NCI-H82 (cell line): ENCODE data around the gene AGBL4.
"Not testable (repeated sequence)": the region's sequence is repeated elsewhere in the genome, so short reads cannot be mapped to it uniquely, and the experiment has no call there.

Experiments used
- DNase-seq: peaks from one replicate; lab custom pipeline; 2025; lab: John Stamatoyannopoulos, UW

AGBL4 gene

DNA sequence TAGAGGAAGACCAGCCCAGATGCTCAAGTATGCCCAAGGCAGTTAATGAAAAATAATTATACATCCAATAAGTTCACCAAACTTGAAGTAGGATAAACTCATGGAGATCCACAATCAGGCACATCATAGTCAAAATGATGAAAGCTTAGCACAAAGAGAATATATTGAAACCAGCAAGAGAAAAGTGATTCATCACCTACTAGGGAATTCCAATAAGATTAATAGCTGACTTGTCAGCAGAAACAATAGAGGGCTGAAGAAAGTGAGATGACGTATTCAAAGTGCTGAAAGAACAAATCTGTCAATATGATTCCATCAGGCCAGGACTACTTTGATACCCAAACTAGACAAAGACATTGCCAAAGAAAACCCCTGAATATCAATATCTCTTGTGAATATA is 995.4 kb downstream of the AGBL4 start:
- no peak for DNase-seq

DNA sequence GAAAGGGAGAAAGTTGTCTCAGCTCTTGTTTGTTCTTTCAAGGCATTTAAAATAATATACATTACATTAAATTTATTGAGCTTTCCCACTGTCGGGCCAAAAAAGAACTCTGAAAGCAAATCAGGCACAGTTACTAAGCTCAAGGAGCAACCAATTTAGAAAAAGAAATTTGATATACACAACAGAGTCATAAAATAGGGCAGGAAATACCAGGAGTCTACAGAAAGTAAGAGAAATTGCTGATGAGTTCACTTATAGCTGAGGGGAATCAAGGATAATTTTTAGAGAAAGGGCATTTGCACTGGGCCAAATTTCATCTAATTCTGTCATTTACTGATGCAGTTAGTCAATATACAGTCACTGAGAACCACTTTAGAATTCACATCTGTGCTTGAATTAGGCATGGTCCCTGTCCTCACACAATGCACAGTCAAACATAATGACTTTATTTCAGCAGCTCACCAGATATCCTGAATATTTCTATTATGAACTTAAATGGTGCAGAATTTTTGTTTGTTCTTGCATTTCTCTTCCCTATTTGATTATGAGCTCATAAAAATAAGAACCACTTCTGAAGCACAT is 997.4 kb downstream of the AGBL4 start:
- no peak for DNase-seq

DNA sequence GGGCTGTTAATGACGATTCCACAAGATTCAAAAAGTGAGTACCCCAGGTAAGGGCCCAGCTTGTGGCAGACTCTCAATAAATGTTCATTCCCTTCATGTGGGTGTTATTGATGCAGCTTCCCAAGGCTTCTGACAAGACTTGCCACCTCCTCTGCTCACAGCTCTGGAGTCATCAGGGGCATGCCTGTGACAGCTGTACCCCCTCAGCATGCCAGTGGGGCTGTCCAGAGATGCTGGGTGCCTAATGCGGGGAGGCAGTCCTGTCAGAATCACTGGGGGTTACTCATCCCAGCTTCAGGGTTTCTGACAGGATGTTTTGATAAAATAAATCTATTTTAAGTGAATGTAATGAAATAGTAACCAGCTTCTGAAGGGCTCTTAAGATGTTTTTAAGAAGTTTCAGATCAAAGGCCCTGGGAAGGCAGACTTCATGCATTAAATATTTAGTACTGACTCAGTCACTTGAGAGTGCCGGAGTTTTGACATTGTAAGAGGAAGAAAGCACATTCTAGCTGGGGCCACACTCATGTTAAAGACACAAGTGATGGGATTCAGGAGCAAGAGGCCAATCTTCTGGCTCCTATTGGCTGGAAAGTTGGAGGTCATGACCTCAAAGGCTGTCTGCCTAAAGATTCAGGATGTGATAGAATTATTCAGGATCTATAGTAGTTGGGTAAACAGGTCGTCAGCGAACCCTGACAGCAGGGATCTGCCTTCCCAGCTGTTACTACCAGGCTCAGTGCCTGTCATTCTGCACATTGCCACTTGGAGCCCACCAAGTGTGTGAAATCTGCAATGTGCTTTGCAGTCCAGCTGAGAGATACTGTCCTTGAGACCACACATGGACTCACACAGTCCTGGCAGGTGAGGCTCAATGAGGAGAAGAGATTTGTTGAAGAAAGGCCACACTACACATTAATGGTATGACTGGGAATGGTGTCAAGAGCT is 1007.5 kb downstream of the AGBL4 start:
- peak; percentile 91 for DNase-seq

DNA sequence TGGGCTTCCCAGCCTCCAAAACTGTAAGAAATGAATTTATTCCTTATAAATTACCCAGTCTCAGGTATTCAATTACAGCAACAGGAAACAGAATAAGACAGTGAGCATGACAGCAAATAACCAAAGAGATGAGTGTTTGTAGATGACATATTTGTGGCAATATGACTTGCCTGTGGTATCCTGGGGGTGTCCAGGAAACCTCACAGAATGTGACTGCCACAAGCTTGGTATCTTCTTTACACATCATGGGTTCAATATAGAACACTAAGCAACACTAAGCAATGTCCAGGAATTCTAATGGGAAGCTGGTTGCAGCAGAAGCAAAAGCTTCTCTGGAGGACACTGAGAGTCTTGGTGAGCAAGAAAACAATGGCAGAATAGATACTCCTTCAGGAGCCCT is 1010.7 kb downstream of the AGBL4 start:
- DNase-seq = no peak

DNA sequence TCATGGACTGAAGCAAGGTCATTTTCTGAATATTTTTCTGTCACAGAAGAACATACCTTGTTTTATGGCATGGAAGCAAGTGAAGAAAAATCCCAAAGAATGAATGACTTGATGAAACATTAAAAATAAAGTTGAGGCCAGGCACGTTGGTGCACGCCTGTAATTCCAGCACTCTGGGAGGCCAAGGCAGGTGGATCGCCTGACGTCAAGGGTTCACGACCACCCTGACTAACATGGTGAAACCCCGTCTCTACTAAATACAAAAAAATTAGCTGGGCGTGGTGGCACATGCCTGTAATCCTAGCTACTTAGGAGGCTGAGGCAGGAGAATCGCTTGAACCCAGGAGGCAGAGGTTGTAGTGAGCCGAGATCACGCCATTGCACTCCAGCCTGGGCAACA is 1020.8 kb downstream of the AGBL4 start:
- not testable (repeated sequence) for DNase-seq

DNA sequence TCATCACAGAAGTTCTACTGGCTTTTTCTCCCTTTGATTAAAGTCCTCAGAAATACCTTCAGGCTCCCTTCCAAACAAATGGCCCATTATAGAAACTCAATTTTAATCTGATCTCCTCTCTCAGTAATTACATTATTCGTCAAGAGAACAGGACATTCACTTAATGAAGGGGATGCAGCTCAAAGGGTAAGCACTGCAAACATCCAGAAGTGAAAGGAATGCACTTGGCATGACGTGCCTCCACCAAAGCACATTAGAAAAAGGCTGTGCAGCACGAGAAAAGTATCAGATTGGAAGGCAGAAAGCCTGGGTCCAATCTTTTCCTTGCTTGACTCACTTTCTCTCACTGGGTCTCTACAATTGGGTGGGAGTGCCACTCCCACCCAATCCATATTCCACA is 1024.4 kb downstream of the AGBL4 start:
- no peak for DNase-seq

DNA sequence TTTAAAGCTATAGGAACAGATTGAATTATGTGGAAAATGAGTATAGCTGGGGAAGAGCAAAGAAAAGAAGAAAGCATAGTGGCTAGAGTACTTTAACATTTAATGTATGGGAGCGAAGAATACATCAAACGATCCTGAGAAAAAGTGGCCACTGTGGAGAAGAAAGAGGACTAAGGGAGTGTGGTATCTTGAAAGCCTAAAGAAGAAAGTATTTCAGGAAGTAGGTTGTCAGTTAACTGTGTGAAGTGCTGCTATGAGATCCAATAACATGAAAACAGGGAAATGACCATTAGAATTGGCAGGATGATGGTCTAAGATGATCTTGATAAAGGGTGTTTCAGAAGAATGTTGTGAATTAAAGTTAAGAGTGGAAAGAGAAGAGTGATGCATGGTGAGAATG is 1027.4 kb downstream of the AGBL4 start:
- DNase-seq = no peak

DNA sequence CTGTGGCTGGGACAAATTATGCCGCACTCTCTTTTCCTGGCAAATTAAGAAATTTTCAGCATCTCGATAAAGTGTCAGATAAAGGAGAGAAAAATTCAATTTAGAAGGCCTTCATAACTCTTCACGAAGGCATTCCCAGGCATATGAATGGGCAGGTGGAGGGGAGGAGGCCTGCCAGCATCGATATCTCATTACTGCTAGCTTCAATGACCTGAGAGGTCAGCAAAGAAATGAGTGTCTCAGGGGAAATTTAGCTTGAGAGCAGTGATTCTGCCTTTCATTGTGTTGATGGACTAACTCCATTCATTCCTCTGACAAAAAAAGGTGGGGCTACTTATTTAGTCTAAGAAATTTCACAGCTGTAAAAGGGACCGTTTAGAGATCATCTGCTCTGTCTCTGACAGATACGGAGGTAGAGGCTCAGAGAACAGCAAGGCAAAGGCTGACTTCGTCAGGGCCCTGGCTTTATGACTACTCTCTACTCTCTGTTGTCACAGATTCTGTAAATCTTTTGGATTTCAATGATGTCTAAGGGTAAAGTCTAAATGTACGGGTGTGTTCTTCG is 1035.0 kb downstream of the AGBL4 start:
- no peak for DNase-seq

DNA sequence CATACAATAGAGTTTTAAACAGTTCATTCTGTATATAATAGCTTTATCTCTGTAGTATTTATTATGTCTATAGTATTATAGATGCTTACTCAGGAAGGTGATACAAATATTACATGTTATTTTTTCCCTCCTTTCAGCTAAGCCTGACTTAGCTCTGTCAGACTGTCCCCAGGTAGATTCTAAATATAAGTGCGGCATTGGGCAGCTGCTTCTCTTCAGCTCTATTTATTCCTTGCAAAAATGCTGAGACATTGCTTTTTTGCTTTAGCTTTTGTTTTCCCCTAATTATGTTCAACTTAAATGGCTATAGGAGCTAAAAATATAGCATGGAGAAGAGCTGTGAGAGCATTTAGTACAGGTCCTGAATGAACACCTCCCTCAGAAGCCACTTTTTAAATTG is 1043.8 kb downstream of the AGBL4 start:
- DNase-seq = peak; percentile 22

DNA sequence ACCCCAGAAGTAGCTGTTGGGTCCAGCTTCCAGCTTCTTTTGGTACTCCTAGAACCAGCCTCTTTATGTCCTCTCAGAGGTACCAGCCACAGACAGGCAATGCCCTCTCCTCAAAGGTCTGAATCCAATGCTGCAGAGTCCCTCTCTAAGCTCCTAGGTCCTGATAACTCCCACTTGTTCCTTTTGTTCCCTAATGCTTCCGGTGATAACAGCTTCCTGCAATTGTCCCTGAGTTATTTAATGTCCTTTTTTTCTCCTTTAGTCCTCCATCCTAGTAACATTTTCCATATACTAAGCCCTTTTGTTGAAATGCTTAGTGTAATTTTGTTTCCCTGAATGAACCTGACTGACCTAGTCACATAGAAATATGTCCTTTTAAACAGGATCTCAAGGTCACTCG is 1045.3 kb downstream of the AGBL4 start:
- DNase-seq = no peak

DNA sequence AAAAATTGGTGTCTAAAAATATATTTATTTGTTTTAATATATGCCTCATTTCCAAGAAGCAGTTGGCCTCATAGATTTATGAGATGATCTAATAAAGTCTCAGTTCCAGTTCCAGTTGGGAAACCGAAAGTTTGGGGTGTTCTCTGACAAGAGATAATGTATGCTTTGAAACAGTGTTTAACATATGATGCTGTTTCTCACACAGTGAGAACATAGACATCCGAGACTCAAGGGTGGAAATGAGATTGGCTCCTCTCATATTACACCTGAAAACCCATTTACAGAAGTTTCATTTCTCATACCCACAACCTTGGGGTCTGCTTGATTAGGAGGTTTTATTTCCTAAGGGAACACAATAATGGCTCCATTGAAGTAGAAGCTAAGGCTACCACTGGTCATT is 1046.5 kb downstream of the AGBL4 start:
- no peak for DNase-seq

DNA sequence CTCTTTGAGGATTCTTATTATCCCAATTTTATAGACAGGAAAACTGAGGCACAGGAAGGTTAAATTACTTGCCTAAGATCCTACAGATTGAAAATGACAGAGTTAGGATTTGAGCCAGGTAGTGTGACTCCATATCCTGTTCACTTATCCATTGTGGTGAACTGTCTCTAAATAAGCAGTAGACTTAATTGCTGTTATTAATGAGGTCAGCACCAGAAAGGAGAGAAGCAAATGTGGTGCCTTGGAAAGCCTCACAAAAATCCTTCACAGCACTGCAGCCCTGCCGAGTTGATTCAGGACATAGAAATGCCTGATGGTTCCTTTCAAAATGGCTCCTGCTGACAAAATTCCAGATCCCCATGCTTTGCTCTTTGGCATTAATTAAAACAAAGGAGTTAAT is 1053.8 kb downstream of the AGBL4 start:
- no peak for DNase-seq

DNA sequence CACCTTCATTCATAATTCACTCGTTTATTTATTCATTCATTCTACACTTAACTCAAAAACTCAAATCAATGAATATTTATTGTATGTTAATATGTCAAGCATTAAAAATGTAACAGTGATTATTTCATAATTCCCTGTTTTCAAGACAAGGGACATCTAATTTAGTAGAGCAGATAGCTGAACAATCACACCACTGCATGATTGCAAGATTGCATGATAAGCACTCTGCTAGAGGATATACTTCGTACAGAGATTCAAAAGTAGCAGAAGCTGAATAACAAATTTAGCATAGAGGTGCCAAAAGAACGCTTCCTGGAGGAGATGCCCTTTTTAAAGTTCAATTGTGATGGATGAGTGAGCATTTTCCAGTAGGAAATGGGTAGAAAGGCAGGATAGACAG is 1056.4 kb downstream of the AGBL4 start:
- DNase-seq = no peak

DNA sequence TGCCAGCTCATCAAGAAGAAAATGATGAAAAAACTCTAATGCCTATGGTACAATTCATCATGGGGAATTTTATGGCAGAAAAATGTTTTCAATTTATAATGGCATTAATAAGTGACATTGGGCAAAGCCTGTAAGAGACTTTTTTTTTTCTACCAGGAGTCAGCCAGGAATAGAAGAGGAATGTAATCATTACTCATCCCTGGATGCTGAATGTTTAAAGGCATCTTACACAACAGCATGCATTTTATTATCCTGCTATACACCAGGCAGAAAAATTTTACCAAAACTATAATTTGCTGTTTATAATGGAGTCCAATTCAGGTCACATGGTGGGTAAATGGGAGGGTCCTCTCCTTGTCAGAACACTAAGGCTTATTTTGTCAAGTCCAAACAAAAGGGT is 1057.2 kb downstream of the AGBL4 start:
- no peak for DNase-seq

DNA sequence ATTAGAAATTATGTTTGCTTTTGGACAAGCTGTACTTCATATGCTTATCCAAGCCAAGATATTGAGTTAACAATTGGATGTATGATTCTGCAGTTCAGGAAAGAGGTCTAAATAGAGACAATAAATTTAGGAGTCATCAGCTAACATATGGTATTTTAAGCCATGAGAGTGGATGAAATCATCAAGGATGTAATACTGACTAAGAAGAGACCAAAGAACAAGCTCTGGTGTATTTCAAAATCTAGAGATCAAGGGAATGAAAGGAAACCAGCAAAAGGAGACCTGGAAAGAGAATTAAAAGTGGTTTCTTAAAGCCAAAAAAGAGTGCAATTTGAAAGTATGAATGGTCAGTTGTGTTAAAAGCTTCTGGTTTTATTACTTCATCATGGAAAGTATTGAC is 1063.4 kb downstream of the AGBL4 start:
- no peak for DNase-seq

DNA sequence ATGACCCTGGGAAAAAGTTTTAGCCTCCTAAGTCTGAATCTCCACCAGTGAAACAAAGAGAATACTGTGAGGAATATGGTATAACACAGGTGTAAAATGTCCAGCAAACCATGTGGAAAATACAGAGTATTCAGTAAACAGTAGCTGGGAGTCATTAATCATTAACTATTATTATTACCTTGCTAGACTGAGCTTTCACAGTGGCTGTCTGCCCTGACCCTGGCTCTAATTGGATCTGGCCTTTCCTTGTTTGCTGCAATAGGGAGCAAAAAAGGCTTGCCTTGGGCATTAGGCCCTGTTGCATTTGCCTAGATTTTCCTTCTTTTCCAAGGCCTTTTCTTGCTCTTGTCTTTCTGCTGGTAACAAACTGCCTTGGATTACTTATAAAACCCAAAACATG is 1068.0 kb downstream of the AGBL4 start:
- peak; percentile 36 for DNase-seq

DNA sequence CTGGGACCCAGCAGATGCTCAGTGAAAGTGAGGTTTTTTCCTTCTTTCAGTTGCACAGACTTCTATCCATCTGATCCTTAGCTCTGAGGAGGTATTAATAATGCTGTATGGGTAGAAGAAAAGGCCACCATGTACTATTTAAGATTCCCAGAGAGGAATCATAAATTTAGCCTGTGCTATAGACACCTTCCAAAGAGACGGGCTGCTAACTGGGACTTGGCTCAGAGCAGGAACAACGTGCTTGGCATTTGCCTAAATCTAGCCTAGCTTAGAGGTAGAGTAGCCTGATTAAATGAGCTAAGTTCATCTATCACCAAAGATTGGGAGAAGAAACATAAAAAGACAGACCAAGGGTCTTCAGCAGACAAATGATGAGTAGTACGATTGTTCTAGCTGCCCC is 1070.1 kb downstream of the AGBL4 start:
- no peak for DNase-seq

DNA sequence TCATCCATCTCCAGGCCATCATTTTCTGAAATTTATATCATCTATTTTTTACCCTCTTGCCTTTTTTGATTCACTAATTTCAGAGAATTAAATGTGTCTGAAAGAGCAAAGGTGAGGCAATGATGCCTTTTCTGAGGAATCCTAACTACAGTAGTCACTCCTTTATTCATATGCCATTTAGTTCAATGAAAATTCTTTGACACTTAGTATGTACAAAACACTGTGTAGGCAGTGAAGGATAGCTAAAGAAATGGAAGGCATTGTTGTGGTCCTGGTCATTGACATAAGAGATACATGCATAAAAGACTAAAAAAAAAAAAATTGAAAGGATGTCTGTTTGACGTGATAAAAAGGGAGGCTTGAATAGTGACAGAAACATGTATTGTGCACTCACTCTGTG is 1075.2 kb downstream of the AGBL4 start:
- no peak for DNase-seq

DNA sequence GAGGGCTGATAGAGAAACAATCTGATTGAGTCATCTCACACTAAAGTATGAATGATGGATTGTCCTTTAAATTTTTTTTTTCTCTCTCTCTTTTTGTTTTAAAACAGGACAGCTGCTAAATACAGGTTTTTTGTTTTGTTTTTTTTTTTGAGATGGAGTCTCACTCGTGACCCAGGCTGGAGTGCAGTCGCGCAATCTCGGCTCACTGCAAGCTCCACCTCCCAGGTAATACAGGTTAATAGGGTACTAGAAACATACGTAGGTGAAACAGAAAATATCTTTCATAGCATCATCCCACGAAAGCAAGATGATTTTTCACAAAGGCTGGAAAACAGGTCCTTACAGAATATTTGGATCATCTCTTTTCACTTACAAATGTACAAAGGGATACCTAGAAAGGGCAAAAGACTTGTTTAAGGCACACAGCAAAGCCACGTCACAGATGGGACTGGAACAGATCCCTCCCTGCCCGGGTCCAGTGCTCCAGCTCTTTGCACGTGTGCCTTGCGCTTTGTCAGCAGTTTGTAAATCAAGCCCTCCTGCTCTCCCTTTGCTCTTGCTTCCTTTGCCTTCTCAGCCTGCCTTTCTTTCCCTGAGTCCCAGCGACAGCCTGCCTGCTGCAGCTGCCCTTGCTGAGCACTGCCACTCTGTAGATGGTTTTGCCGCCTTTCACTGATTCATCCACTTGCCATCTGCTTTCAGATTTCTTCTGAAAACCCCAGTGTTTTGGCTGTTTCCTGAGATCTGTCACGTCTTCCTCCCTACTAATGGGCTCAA is 1075.8 kb downstream of the AGBL4 start:
- DNase-seq = peak; percentile 54

DNA sequence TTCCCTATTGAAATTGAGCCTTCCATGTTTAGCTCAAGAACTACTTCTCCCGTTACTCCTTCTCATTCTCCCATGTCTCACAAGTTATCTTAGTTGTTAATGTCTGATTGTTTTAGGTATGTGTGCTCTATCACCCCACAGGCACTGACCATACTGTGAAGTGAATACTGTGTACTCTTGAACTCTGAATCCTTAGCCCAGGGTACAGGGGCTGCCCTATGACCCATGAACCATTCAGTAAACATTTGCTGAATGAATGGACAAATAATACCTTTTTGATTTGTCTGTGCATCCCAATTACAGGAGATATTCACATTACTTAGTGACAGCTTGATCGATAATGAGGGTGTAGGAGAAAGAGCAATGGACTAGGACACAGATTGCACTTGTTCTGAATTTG is 1077.7 kb downstream of the AGBL4 start:
- DNase-seq = no peak

DNA sequence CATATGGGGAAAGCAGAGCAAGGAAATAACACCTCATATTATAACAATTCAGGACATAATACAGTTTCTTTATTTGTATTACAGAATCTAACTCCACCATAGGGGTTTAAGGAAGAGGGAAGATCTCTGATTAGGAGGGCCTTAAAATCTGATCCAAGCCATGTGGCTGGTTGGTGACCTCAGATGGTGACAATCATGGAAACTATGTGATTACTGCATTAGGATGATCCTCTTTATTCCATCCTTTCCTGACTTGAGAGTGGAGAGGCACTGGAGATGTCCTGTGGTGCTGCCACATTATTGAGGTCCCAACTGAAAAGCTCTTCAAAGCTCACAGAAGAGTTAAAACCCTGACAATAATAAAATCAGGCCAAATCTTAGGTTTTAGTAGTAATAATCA is 1078.9 kb downstream of the AGBL4 start:
- peak; percentile 59 for DNase-seq

DNA sequence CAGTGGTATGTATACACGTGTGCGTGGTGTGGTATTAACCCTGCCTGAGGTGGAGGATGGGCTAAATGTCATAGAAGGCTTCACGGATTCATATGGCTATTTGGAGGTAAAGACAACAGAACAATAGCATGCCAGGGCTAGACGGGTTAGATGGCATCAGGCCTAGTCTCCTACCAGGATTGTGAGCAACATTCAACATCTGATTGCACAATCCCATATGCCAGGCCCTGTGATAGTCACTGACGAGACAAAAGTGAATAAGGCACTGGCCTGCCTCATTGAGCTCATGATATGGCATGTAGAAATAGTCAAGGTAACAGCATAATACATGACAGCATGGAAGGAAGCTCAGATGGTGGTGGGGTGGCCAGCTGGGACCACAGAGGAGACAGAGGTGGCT is 1079.9 kb downstream of the AGBL4 start:
- DNase-seq = no peak

DNA sequence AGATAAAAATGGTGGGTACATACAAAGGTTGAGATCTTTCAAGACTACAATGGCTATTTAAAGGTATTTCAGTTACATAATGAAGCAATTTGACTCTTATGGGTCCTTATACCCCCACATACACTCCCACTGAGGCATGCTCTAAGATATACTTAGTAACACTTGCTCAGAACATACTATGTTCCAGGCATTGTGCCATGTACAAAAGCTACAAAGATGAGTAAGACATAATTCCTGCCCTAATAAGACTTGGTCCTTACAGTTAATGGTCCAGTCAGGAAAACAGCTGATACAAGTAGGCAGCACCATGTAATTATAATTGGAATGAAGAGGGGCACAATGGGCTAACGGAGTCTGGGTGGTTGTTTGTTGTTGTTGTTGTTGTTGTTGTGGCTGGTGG is 1080.4 kb downstream of the AGBL4 start:
- no peak for DNase-seq
